ENCODE measurements around the gene ANAPC16.

DNA sequence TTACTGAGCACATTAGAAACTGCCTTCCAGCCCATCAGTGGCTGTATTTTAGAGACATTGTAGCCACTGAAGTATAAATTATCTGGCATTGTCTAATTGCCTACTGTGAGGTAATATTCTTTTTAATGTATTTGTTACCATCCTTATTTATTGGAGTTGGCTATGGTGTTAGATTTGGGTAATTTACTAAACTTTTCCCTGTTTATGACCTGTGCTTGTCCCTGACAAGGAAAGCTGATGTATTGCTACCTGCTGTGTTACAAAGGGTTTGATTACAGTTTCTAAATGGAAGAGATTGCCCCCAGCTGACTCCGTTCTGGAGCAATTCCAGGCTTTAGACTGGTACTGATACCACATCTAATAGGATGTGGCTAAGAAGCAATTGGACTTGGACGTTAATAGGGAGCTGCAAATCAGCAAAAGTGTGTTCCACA, 12.5 kb downstream of the ANAPC16 start:
- TF ChIP-seq, protein P1, sequence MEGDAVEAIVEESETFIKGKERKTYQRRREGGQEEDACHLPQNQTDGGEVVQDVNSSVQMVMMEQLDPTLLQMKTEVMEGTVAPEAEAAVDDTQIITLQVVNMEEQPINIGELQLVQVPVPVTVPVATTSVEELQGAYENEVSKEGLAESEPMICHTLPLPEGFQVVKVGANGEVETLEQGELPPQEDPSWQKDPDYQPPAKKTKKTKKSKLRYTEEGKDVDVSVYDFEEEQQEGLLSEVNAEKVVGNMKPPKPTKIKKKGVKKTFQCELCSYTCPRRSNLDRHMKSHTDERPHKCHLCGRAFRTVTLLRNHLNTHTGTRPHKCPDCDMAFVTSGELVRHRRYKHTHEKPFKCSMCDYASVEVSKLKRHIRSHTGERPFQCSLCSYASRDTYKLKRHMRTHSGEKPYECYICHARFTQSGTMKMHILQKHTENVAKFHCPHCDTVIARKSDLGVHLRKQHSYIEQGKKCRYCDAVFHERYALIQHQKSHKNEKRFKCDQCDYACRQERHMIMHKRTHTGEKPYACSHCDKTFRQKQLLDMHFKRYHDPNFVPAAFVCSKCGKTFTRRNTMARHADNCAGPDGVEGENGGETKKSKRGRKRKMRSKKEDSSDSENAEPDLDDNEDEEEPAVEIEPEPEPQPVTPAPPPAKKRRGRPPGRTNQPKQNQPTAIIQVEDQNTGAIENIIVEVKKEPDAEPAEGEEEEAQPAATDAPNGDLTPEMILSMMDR (IDR thresholded peaks at IDR 0.05; ENCODE audit: low read depth, low read length): no peak
- TF ChIP-seq EZH2phosphoT487 (IDR thresholded peaks at IDR 0.05; ENCODE audit: low read depth): no peak

All from OCI-LY3 (cell line).